Measurements from ENCODE around the gene AP4E1. TPM values are rescaled to one million over a fixed set of nuclear protein-coding genes. Genes with fewer than 3 reads are reported as not detected.

AP4E1 gene
- polyA plus RNA-seq, 1 experiment: 1.8 TPM

DNA sequence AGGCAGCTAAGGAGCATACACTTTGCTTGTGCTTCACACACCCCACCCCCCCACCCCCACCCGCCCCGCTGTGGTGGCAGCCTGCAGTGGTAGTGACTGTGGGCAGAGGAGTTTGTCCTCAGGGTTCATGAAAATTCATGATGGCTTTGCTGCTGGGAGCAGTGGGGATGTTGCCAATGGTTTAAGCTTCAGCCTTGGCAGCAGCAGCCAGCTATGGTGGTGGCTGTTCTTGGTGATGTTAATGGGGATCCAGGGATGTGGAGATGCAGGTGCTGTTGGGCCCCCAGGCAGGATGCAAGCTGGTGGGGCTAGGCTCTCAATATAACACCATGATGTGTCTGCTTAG is 130.5 kb downstream of the AP4E1 start:
- TF ChIP-seq, protein P1, sequence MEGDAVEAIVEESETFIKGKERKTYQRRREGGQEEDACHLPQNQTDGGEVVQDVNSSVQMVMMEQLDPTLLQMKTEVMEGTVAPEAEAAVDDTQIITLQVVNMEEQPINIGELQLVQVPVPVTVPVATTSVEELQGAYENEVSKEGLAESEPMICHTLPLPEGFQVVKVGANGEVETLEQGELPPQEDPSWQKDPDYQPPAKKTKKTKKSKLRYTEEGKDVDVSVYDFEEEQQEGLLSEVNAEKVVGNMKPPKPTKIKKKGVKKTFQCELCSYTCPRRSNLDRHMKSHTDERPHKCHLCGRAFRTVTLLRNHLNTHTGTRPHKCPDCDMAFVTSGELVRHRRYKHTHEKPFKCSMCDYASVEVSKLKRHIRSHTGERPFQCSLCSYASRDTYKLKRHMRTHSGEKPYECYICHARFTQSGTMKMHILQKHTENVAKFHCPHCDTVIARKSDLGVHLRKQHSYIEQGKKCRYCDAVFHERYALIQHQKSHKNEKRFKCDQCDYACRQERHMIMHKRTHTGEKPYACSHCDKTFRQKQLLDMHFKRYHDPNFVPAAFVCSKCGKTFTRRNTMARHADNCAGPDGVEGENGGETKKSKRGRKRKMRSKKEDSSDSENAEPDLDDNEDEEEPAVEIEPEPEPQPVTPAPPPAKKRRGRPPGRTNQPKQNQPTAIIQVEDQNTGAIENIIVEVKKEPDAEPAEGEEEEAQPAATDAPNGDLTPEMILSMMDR (IDR thresholded peaks at IDR 0.05; ENCODE audit: insufficient read depth, low read depth, low read length): no peak
- H3K36me3 ChIP-seq (ENCODE audit: control insufficient read depth, insufficient read depth, low read length): no peaks in the 10 kb centered on the region
- POLR2A ChIA-PET: no interaction called here
- no peaks in the 10 kb centered on the region for H3K27me3 ChIP-seq (ENCODE audit: control insufficient read depth, insufficient read depth, low read length)
- H3K4me3 ChIP-seq (ENCODE audit: low read depth, low read length): no peak overlapping the region
- DNase-seq (ENCODE audit: low read depth): no peak
- CTCF ChIA-PET: no interaction called here

DNA sequence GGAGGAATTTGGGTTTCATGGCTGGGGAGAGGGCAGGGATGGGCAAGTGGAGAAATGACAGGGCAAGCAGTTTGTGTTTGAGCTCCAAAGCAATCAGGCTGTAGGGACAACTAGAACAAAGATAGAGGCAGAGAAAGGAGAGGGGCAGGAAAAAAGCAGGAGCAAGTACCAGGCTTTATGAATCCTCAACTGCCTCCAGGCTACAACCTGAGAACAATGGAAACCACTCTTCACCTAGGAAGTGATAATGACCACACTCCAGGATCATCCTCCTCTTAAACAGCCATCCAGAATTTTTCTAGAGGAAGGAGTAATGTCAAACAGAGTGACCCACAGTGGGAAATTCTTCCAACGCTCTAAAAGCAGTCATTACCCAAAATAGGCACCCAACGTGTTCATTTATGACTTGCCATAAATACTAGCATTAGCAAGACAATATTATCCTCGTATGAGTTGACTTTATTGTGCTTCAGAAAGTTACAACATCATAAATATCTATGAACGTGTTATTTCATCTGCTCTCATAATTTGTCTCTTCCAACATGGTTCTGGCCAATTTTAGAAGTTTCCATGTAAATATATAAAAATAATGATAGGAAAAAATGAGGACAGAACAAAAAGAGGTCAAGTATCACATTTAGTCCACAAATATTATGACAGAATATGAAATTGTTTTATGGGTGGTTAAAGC is 135.7 kb downstream of the AP4E1 start:
- Histone ChIP-seq H3K27me3 (ENCODE audit: control insufficient read depth, insufficient read depth, low read length) (no peaks in the 10 kb centered on the region), H3K36me3 (ENCODE audit: control insufficient read depth, insufficient read depth, low read length) (no peaks in the 10 kb centered on the region), H3K4me3 (ENCODE audit: low read depth, low read length) (no peak overlapping the region)
- TF ChIP-seq, protein P1 (IDR thresholded peaks at IDR 0.05; ENCODE audit: insufficient read depth, low read depth, low read length): no peak
- CTCF ChIA-PET: no interaction called here
- POLR2A ChIA-PET: interaction anchor here (0.6 kb wide), 1 partner anchor 33 kb away, joined by 3 read pairs; no protein-coding TSS in a partner anchor
- no peak for DNase-seq (ENCODE audit: low read depth)

DNA sequence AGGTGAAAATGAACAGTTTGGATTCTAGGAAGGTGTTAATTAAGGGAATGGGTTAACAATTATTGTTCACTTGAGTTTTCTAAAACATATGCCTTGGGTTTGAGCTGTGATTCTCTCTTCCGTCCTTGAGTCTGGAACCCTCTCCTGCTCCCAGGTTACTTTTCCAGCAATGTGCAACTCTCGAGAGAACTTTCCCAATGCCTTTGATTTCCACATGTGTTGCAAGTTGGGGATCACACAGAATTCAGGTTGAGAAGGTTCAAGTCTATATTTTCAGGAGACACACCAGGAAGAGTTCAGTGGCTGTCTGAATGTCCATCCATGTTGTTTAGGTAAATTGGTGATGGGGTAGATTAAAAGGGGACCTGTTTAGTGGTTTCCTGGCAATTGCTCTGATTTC is 137.5 kb downstream of the AP4E1 start:
- no peak for DNase-seq (ENCODE audit: low read depth)
- TF ChIP-seq, protein P1 (IDR thresholded peaks at IDR 0.05; ENCODE audit: insufficient read depth, low read depth, low read length): no peak
- POLR2A ChIA-PET: no interaction called here
- no peaks in the 10 kb centered on the region for H3K27me3 ChIP-seq (ENCODE audit: control insufficient read depth, insufficient read depth, low read length)
- H3K4me3 ChIP-seq (ENCODE audit: low read depth, low read length): no peak overlapping the region
- no peaks in the 10 kb centered on the region for H3K36me3 ChIP-seq (ENCODE audit: control insufficient read depth, insufficient read depth, low read length)
- CTCF ChIA-PET: no interaction called here

DNA sequence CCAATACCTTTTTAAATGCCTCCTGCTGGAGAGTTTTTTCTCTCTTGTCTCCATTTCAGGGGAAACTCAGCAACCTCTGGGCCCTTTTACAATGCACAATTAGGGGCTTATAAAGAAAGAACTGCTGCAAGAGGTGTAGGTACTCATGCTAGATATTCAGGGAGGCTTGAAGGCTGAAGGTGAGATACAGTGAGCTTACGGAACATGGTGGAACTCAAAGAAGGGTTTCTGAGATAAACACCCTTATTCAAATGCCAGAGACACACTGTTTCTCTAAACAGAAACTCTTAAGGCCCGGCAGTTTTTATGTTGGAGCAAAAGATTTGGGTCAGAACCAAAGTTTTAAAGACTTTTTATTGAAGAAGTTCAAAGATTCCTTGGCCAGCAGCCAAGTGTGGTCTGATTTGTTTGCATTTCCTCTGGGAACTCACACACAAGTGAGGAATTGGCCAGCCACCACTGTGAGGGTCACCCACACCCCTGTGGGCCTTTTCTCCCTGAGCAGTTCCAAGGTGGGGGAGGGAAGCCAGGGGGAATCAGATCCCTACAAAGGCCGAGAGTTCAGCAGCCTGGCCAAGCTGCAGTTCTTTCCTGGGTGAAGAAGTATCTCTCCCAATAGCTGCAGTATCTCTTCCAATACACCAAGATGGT is 138.4 kb downstream of the AP4E1 start:
- POLR2A ChIA-PET: no interaction called here
- H3K27me3 ChIP-seq (ENCODE audit: control insufficient read depth, insufficient read depth, low read length): no peaks in the 10 kb centered on the region
- no peaks in the 10 kb centered on the region for H3K36me3 ChIP-seq (ENCODE audit: control insufficient read depth, insufficient read depth, low read length)
- TF ChIP-seq, protein P1 (IDR thresholded peaks at IDR 0.05; ENCODE audit: insufficient read depth, low read depth, low read length): no peak
- CTCF ChIA-PET: no interaction called here
- no peak overlapping the region for H3K4me3 ChIP-seq (ENCODE audit: low read depth, low read length)
- no peak for DNase-seq (ENCODE audit: low read depth)

DNA sequence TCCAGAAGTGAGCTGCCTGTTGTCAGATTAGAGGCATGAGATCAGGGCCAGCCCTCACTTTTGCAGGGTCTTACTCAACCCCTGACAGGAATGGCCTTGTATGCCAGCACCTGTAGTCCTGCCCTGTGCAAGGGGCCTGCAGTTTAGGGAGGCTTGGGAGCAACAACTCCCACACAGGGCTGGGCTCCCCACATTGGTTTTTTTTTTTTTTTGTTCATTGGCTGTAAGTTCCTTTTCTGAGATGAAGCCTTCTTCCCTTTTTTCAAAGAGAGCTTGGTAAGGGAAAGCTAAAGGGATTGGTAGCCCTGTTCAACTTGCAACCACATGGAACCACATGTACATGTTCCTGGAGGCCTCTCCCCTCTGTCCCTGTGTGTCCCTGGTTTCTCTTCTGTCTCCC is 139.8 kb downstream of the AP4E1 start:
- TF ChIP-seq, protein P1 (IDR thresholded peaks at IDR 0.05; ENCODE audit: insufficient read depth, low read depth, low read length): no peak
- H3K27me3 ChIP-seq (ENCODE audit: control insufficient read depth, insufficient read depth, low read length): 0 out of 2 replicates have a peak, but pooled peaks cover 2% of the 10 kb centered on the region
- POLR2A ChIA-PET: no interaction called here
- H3K4me3 ChIP-seq (ENCODE audit: low read depth, low read length): no peak overlapping the region
- CTCF ChIA-PET: no interaction called here
- DNase-seq (ENCODE audit: low read depth): no peak
- no peaks in the 10 kb centered on the region for H3K36me3 ChIP-seq (ENCODE audit: control insufficient read depth, insufficient read depth, low read length)

All from BJ (cell line).